SK-N-SH (cell line): ENCODE results near the gene ELMO1. TPM values are rescaled to one million over a fixed set of nuclear protein-coding genes. Genes with fewer than 3 reads are reported as not detected.

Source experiments
- CTCF ChIA-PET: fragments of 300-600, 350-600 bp; formaldehyde crosslinking; extraction: SDS; loops from one replicate; lab custom pipeline; 2021; lab: Yijun Ruan, JAX
- POLR2A ChIA-PET: fragments of 350-600 bp; sonication (Branson Sonifier 250); formaldehyde crosslinking; extraction: SDS; loops from one replicate; lab custom pipeline; 2020; ENCODE audit warnings: antibody characterized with exemption, inconsistent platforms; lab: Yijun Ruan, JAX
- DNase-seq: peaks from one replicate; pipeline ENCODE4 v3.0.0; 2012
- H2AFZ ChIP-seq: fragments of 200-600 bp; sonication (generic); 2 replicates; pipeline ENCODE4 v1.8.1; 2016; ENCODE audit warnings: antibody characterized with exemption, mild to moderate bottlenecking, low read depth
- H3F3A ChIP-seq: fragments of 200-600 bp; sonication (generic); replicated peaks from 2 replicates; pipeline ENCODE3; 2016; ENCODE audit warnings: antibody characterized with exemption, mild to moderate bottlenecking; ENCODE audit not compliant: insufficient read depth
- H3K27ac ChIP-seq, 2 experiments: fragments of 200-500 bp in 1 of 2; fragments of 200-600 bp in 1 of 2; sonication (Bioruptor generic) in 1 of 2; sonication (generic), shearing (Covaris generic) in 1 of 2; 2 replicates each; pipeline versions ENCODE4 v1.5.1 to v1.6.1; 2014 to 2016; ENCODE audit warnings: low read depth in 2 of 2, inconsistent platforms in 1 of 2, low read length in 1 of 2, mild to moderate bottlenecking in 1 of 2, mixed read lengths in 1 of 2
- H3K27me3 ChIP-seq: fragments of 200-600 bp; sonication (generic), shearing (Covaris generic); 2 replicates; pipeline ENCODE4 v1.6.1; 2016; ENCODE audit warnings: mixed run types; ENCODE audit not compliant: insufficient read depth
- H3K36me3 ChIP-seq, 2 experiments: fragments of 200-500 bp in 1 of 2; fragments of 200-600 bp in 1 of 2; sonication (Bioruptor generic) in 1 of 2; sonication (generic) in 1 of 2; replicated peaks in 1 of 2; 2 replicates each; pipeline versions ENCODE3 to v1.5.1; 2014 to 2016; ENCODE audit warnings: low read length in 1 of 2, mild to moderate bottlenecking in 1 of 2; ENCODE audit not compliant: insufficient read depth in 2 of 2, control insufficient read depth in 1 of 2
- H3K4me1 ChIP-seq, 2 experiments: fragments of 200-500 bp in 1 of 2; fragments of 200-600 bp in 1 of 2; sonication (Bioruptor generic) in 1 of 2; sonication (generic), shearing (Covaris generic) in 1 of 2; 2 replicates each; pipeline versions ENCODE4 v1.5.1 to v1.6.1; 2014 to 2016; ENCODE audit warnings: low read depth in 1 of 2, low read length in 1 of 2, mixed run types in 1 of 2; ENCODE audit not compliant: insufficient read depth in 2 of 2, control insufficient read depth in 1 of 2
- H3K4me2 ChIP-seq: fragments of 200-600 bp; sonication (generic), shearing (Covaris generic); 2 replicates; pipeline ENCODE4 v1.6.1; 2017; ENCODE audit warnings: mixed run types
- H3K4me3 ChIP-seq, 2 experiments: fragments of 200-500 bp in 1 of 2; fragments of 200-600 bp in 1 of 2; sonication (Bioruptor generic) in 1 of 2; sonication (generic), shearing (Covaris generic) in 1 of 2; 2 replicates each; pipeline versions ENCODE4 v1.5.1 to v1.8.1; 2014 to 2016; ENCODE audit warnings: low read depth in 2 of 2, inconsistent platforms in 1 of 2, low read length in 1 of 2, mild to moderate bottlenecking in 1 of 2, mixed read lengths in 1 of 2, moderate library complexity in 1 of 2
- H3K79me2 ChIP-seq: fragments of 200-600 bp; sonication (generic); 2 replicates; pipeline ENCODE4 v1.8.1; 2017; ENCODE audit warnings: mild to moderate bottlenecking; ENCODE audit not compliant: insufficient read depth
- H3K9ac ChIP-seq: fragments of 200-600 bp; sonication (generic); 2 replicates; pipeline ENCODE4 v1.6.1; 2017; ENCODE audit warnings: mixed run types
- H3K9me2 ChIP-seq: fragments of 200-600 bp; sonication (generic); 2 replicates; pipeline ENCODE4 v1.6.1; 2017; ENCODE audit warnings: mixed run types
- H3K9me3 ChIP-seq: fragments of 200-600 bp; sonication (generic); 2 replicates; pipeline ENCODE4 v1.6.1; 2017; ENCODE audit warnings: mixed run types, mild to moderate bottlenecking, moderate library complexity
- H4K20me1 ChIP-seq: fragments of 200-600 bp; sonication (generic); 2 replicates; pipeline ENCODE4 v1.6.1; 2017; ENCODE audit warnings: mild to moderate bottlenecking, mixed run types; ENCODE audit not compliant: insufficient read depth
- ELF1 ChIP-seq: IDR thresholded peaks from 2 replicates; pipeline ENCODE4 v1.4.0; 2012
- EP300 ChIP-seq, 2 experiments: IDR thresholded peaks; 2 replicates each; pipeline versions ENCODE4 v1.4.0 to v1.6.1; 2012; ENCODE audit warnings: borderline replicate concordance in 1 of 2, low read depth in 1 of 2, low read length in 1 of 2
- GATA2 ChIP-seq: sonication (generic); formaldehyde crosslinking; IDR thresholded peaks from 2 replicates; pipeline ENCODE4 v1.5.0; 2020; ENCODE audit warnings: mild to moderate bottlenecking, missing genetic modification reagents
- IRF3 ChIP-seq: fragments of 150-350 bp; IDR thresholded peaks from 2 replicates; pipeline ENCODE4 v1.6.1; 2016; ENCODE audit warnings: mild to moderate bottlenecking, low read depth, low read length
- MAX ChIP-seq: IDR thresholded peaks from 2 replicates; pipeline ENCODE4 v1.4.0; 2012; ENCODE audit warnings: low read depth
- MEF2A ChIP-seq: IDR thresholded peaks from 2 replicates; pipeline ENCODE4 v1.4.0; 2012; ENCODE audit warnings: low read depth, borderline replicate concordance
- NFIC ChIP-seq: IDR thresholded peaks from 2 replicates; pipeline ENCODE4 v1.4.0; 2012; ENCODE audit warnings: borderline replicate concordance
- NRF1 ChIP-seq: IDR thresholded peaks from 2 replicates; pipeline ENCODE4 v1.6.1; 2012; ENCODE audit warnings: low read depth, mild to moderate bottlenecking, low read length
- RAD21 ChIP-seq: IDR thresholded peaks from 2 replicates; pipeline ENCODE4 v1.6.1; 2012; ENCODE audit warnings: mild to moderate bottlenecking, low read length
- RCOR1 ChIP-seq: fragments of 150-350 bp; IDR thresholded peaks from 2 replicates; pipeline ENCODE4 v1.6.1; 2017; ENCODE audit warnings: antibody characterized with exemption, low read length
- REST ChIP-seq: IDR thresholded peaks from 2 replicates; pipeline ENCODE4 v1.6.1; 2012; ENCODE audit warnings: mild to moderate bottlenecking, low read depth, low read length, moderate library complexity
- RFX5 ChIP-seq: IDR thresholded peaks from 2 replicates; pipeline ENCODE4 v1.6.1; 2012; ENCODE audit warnings: mild to moderate bottlenecking, improper control_type of control experiment, low read length
- RXRA ChIP-seq: IDR thresholded peaks from 2 replicates; pipeline ENCODE4 v1.4.0; 2012; ENCODE audit warnings: low read depth, mild to moderate bottlenecking, borderline replicate concordance
- SIN3A ChIP-seq: IDR thresholded peaks from 2 replicates; pipeline ENCODE4 v1.6.1; 2012; ENCODE audit warnings: low read depth, mild to moderate bottlenecking, low read length, moderate library complexity, borderline replicate concordance
- TAF1 ChIP-seq: IDR thresholded peaks from 2 replicates; pipeline ENCODE4 v1.6.1; 2012; ENCODE audit warnings: low read depth, mild to moderate bottlenecking, low read length, moderate library complexity, borderline replicate concordance
- TCF12 ChIP-seq: IDR thresholded peaks from 2 replicates; pipeline ENCODE4 v1.4.0; 2012
- TEAD4 ChIP-seq: IDR thresholded peaks from 2 replicates; pipeline ENCODE4 v1.4.0; 2012; ENCODE audit warnings: mild to moderate bottlenecking, borderline replicate concordance; ENCODE audit not compliant: insufficient read depth
- ZBTB33 ChIP-seq: IDR thresholded peaks from 2 replicates; pipeline ENCODE4 v1.4.0; 2012; ENCODE audit warnings: low read depth, borderline replicate concordance
- WGBS: methylation state at CpG from one replicate; pipeline ENCODE4 v1.1.6; 2017; ENCODE audit warnings: low lambda C conversion rate; 5-methylcytosine and 5-hydroxymethylcytosine counted together
- polyA plus RNA-seq, 3 experiments: library from polyadenylated mRNA; depleted of rRNA; stranded (reverse); fragments of >200 nt; gene quantifications; 2 replicates each; pipeline ENCODE4 v1.2.3, GENCODE V29; 2012

Gene ELMO1
- polyA plus RNA-seq, 1 of the 3 experiments (the other 2 are of a cell fraction), result 0.64 TPM

- DNase-seq, result no peak
- H3F3A ChIP-seq, result no peaks in the 10 kb centered on the region
- no peaks in the 10 kb centered on the region for H3K27me3 ChIP-seq
- H3K4me3 ChIP-seq, result no peak overlapping the region
- H3K9me3 ChIP-seq, result no peaks in the 10 kb centered on the region
- H3K4me2 ChIP-seq, result no peak overlapping the region
- ChIA-PET CTCF (interaction anchor here (0.9 to 3.1 kb wide), 8 partner anchors 12 to 377 kb away, joined by 3 to 12 read pairs (median 4); no protein-coding TSS in a partner anchor), POLR2A (no interaction called here)
- no peak overlapping the region for H2AFZ ChIP-seq
- no peaks in the 10 kb centered on the region for H3K9me2 ChIP-seq
- peaks cover 0 to 27% of the 10 kb centered on the region in 2 experiments; a peak in 2 of 4 replicates for H3K4me1 ChIP-seq
- no peaks in the 10 kb centered on the region for H4K20me1 ChIP-seq
- no peaks in the 10 kb centered on the region for H3K79me2 ChIP-seq
- peak overlapping the region in 1 of 2 experiments; percentile 95; a peak in 2 of 4 replicates for H3K27ac ChIP-seq
- TF ChIP-seq TAF1 (no peak), MEF2A (no peak), EP300 (IDR thresholded peaks at IDR 0.05; ENCODE audit: borderline replicate concordance in 1 of 2, low read depth in 1 of 2, low read length in 1 of 2) (peak in 1 of 2 experiments; percentile 67; a peak in 2 of 4 replicates), TCF12 (0 out of 2 replicates have a peak, but pooled peaks have one; percentile 8), RCOR1 (0 out of 2 replicates have a peak, but pooled peaks have one; percentile 25), NRF1 (no peak), MAX (no peak)
- WGBS, result 9% methylated on average over 3 of the region's 3 CpGs
- no peak overlapping the region for H3K9ac ChIP-seq
- H3K36me3 ChIP-seq, result peaks cover 0 to 9% of the 10 kb centered on the region in 2 experiments
Measured at GRCh38 chr7:36865019-36865418, 583.6 kb downstream of the ELMO1 start.

GRCh38 chr7:36863901-36864701, 584.6 kb downstream of the ELMO1 start:
- Histone ChIP-seq H3K4me2 (no peak overlapping the region), H3K4me1 (peaks cover 0 to 21% of the 10 kb centered on the region in 2 experiments; a peak in 2 of 4 replicates), H3K36me3 (peaks cover 0 to 5% of the 10 kb centered on the region in 2 experiments), H3K27me3 (no peaks in the 10 kb centered on the region), H3K27ac (peak overlapping the region in 1 of 2 experiments; percentile 95; a peak in 2 of 4 replicates), H3K79me2 (no peaks in the 10 kb centered on the region), H3K9me3 (no peaks in the 10 kb centered on the region), H3K4me3 (no peak overlapping the region; a peak in 1 of 4 replicates), H3K9me2 (no peaks in the 10 kb centered on the region), H3F3A (no peaks in the 10 kb centered on the region), H4K20me1 (no peaks in the 10 kb centered on the region), H3K9ac (no peak overlapping the region), H2AFZ (no peak overlapping the region)
- DNase-seq, result peak; percentile 40
- CTCF ChIA-PET, result interaction anchor here (0.5 to 3.1 kb wide), 12 partner anchors 13 to 376 kb away, joined by 3 to 12 read pairs (median 4); no protein-coding TSS in a partner anchor
- POLR2A ChIA-PET, result interaction anchor here (0.9 kb wide), 1 partner anchor 39 kb away, joined by 3 read pairs; no protein-coding TSS in a partner anchor
- WGBS, result 19% methylated on average over 10 of the region's 10 CpGs
- TF ChIP-seq TEAD4, result no peak
- TF ChIP-seq SIN3A, result no peak
- no peak for TF ChIP-seq RXRA
- peak in 1 of 2 experiments; percentile 83; a peak in 1 of 4 replicates for TF ChIP-seq EP300 (IDR thresholded peaks at IDR 0.05; ENCODE audit: borderline replicate concordance in 1 of 2, low read depth in 1 of 2, low read length in 1 of 2)
- TF ChIP-seq REST, result no peak
- no peak for TF ChIP-seq NFIC
- no peak for TF ChIP-seq RFX5
- TF ChIP-seq MAX, result no peak
- no peak for TF ChIP-seq ELF1
- peak; percentile 16; the same call in 1 of the 2 replicates for TF ChIP-seq RAD21
- TF ChIP-seq IRF3, result no peak
- TF ChIP-seq GATA2 (CRISPR knock-in tag), result peak; percentile 46; the same call in 1 of the 2 replicates
- TF ChIP-seq TCF12, result no peak
- TF ChIP-seq ZBTB33, result no peak
